GM12891 (cell line): ENCODE results near the gene MYO9A.
"Not testable (repeated sequence)": the region's sequence is repeated elsewhere in the genome, so short reads cannot be mapped to it uniquely, and the experiment has no call there.

ENCODE experiments used
- DNase-seq: peaks from one replicate; pipeline ENCODE4 v3.0.0; 2011; ENCODE audit warnings: low spot score; ENCODE audit not compliant: insufficient read length
- FAIRE-seq: peaks from 2 replicates; lab custom pipeline; 2011; peaks lifted over from hg19 to GRCh38; lab: Jason Lieb, UNC
- PAX5 ChIP-seq: IDR thresholded peaks from 2 replicates; pipeline ENCODE4 v1.6.1; 2011; ENCODE audit warnings: low read length, moderate library complexity, mild to moderate bottlenecking; ENCODE audit not compliant: insufficient read depth, severe bottlenecking
- POLR2A ChIP-seq: IDR thresholded peaks from 2 replicates; pipeline ENCODE4 v1.6.1; 2011; ENCODE audit warnings: low read depth, low read length, control low read depth
- POLR2AphosphoS5 ChIP-seq: IDR thresholded peaks from 2 replicates; pipeline ENCODE4 v1.6.1; 2011; ENCODE audit warnings: low read depth, low read length, control low read depth
- POU2F2 ChIP-seq: IDR thresholded peaks from 2 replicates; pipeline ENCODE4 v1.6.1; 2011; ENCODE audit warnings: low read depth, mild to moderate bottlenecking, control low read depth, low read length, moderate library complexity
- SPI1 ChIP-seq: IDR thresholded peaks from 2 replicates; pipeline ENCODE4 v1.6.1; 2011; ENCODE audit warnings: low read depth, low read length, control low read depth
- TAF1 ChIP-seq: IDR thresholded peaks from 2 replicates; pipeline ENCODE4 v1.6.1; 2011; ENCODE audit warnings: low read depth, low read length, control low read depth

The MYO9A gene

DNA sequence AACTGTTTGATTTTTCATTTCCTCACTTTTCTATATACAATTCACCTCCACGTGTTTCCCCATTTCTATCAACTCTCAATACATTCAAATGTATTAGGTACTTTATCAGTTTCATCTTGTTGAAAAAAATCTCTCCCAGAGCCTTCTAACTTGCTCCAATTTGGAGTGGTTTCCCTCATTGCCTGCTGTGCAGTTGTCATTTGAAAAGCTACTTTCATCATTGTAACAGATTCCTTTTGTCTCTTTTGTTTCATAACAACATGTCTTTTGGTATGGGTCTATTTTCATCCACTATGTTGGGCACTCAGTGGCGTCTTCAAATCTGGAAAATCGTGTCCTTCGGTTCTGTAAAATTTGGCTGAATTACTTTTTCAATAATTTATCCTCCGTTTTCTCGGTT lies 232.6 kb downstream of the MYO9A start:
- no peak for DNase-seq
- no peak for FAIRE-seq
- TF ChIP-seq POLR2AphosphoS5 (no peak), PAX5 (no peak), POLR2A (no peak), SPI1 (no peak), TAF1 (no peak), POU2F2 (no peak)

- TF ChIP-seq POLR2AphosphoS5 (no peak), TAF1 (no peak), SPI1 (no peak), PAX5 (no peak), POU2F2 (no peak), POLR2A (no peak)
- DNase-seq (peak; percentile 7), FAIRE-seq (peak; percentile 69)
Observed at GRCh38 chr15:71883447-71883846, 234.5 kb downstream of the MYO9A start.

DNA sequence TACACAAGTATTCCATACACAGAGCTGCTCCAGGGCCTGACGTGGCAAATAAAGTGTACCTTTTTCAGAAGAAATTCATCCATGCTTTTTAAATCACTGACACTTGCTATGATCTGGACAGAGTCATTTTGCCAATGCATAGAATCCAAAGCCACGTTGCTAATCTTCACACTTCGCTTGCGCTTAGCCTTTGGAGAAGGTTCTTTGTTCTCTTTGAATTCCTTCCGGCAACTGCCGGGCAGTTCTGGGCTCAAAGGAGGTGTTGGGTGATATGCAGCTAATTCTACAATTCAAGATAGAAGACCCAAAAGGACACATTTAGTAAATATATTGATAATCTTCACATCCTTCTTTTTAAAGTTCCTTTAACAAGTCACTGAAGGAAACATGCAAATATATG lies 237.7 kb downstream of the MYO9A start:
- DNase-seq (no peak), FAIRE-seq (no peak)
- TF ChIP-seq POU2F2: no peak
- TF ChIP-seq TAF1: no peak
- TF ChIP-seq POLR2A: no peak
- TF ChIP-seq SPI1: no peak
- TF ChIP-seq POLR2AphosphoS5: no peak
- no peak for TF ChIP-seq PAX5

GRCh38 chr15:71874245-71874644 lies 243.7 kb downstream of the MYO9A start:
- TF ChIP-seq PAX5 (no peak), SPI1 (peak; percentile 77)
- FAIRE-seq: peak; percentile 78

DNA sequence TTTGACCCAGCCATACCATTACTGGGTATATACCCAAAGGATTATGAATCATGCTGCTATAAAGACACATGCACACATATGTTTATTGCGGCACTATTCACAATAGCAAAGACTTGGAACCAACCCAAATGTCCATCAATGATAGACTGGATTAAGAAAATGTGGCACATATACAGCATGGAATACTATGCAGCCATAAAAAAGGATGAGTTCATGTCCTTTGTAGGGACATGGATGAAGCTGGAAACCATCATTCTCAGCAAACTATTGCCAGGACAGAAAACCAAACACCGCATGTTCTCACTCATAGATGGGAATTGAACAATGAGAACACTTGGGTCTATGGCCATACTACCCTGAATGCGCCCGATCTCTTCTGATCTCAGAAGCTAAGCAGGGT lies 259.7 kb downstream of the MYO9A start:
- FAIRE-seq: not testable (repeated sequence)

More at GRCh38 chr15:71874245-71874644, 243.7 kb downstream of the MYO9A start:
- DNase-seq: no peak

DNA sequence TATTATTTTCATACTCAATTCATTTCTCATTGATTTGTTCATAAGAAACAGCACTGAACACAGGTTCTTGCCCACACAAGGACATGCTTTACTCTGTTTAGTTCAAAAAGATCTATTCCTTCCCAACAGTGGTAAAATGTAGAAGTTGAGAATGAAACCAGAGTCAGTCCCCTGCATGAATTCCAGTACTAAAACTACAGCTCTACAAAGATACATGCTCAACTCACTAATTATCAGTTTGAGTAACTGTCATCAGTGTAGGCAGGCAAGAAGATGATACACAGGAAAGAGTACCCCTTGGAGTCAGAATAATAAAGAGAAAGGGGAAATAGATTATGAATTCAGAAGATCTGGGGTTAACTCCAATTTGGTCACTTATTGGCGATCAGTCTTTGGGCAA lies 264.4 kb downstream of the MYO9A start:
- DNase-seq: no peak
- no peak for FAIRE-seq
- no peak for TF ChIP-seq POLR2A
- TF ChIP-seq SPI1: peak; percentile 41; the same call in 1 of the 2 replicates
- no peak for TF ChIP-seq POLR2AphosphoS5

More for the DNA sequence above, 259.7 kb downstream of the MYO9A start:
- DNase-seq: not testable (repeated sequence)

DNA sequence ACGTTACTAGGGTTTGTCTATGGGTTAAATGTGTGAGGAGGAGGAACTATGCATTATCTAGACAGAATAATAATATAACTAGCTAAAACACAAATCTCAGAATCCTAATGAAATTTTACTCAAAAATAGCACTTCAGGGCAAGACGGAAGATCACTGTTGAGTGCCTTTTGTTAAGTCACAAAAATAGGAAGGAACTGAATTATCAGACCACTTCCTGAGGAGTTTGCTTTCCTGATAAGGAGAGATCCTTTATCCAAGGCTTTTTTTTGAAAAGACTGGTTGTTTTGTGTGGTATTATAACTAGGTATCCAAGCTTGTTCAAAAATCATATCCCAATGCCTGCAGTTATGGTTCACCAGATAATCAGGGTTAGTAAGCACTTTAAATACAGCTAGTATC lies 273.0 kb downstream of the MYO9A start:
- FAIRE-seq (no peak), DNase-seq (no peak)
- TF ChIP-seq SPI1: no peak
- TF ChIP-seq POU2F2: no peak

- TF ChIP-seq POU2F2: no peak
- TF ChIP-seq TAF1: no peak
- TF ChIP-seq SPI1: no peak
- no peak for TF ChIP-seq POLR2AphosphoS5
- TF ChIP-seq PAX5: no peak
- no peak for TF ChIP-seq POLR2A
- FAIRE-seq: no peak
- DNase-seq: no peak
Observed at GRCh38 chr15:71841563-71841962, 276.4 kb downstream of the MYO9A start.

DNA sequence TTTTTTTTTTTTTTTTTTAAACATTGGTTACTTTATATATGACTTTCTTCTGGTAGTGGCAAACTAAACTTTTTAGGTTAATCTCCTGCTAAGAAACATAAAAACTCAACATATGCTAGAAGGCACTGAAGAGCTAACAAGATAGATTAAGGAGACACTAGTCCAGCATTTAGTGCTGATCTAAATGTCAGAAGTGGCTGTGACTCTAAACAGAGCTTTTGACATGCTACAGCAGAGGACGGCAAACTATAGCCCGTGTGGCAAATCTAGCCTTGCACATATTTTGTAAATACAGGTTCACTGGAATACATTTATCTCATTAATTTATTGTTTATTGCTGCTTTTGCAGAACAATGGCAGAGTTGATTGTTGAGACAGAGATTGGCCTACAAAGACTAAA lies 287.0 kb downstream of the MYO9A start:
- TF ChIP-seq POU2F2: no peak
- TF ChIP-seq PAX5: no peak
- TF ChIP-seq POLR2A: no peak
- no peak for TF ChIP-seq POLR2AphosphoS5
- no peak for TF ChIP-seq SPI1
- no peak for TF ChIP-seq TAF1
- DNase-seq (no peak), FAIRE-seq (no peak)

GRCh38 chr15:71826196-71826595 lies 291.8 kb downstream of the MYO9A start:
- no peak for DNase-seq
- TF ChIP-seq SPI1 (no peak), POLR2A (no peak), POLR2AphosphoS5 (no peak), PAX5 (no peak), TAF1 (no peak), POU2F2 (no peak)
- FAIRE-seq: peak; percentile 40

DNA sequence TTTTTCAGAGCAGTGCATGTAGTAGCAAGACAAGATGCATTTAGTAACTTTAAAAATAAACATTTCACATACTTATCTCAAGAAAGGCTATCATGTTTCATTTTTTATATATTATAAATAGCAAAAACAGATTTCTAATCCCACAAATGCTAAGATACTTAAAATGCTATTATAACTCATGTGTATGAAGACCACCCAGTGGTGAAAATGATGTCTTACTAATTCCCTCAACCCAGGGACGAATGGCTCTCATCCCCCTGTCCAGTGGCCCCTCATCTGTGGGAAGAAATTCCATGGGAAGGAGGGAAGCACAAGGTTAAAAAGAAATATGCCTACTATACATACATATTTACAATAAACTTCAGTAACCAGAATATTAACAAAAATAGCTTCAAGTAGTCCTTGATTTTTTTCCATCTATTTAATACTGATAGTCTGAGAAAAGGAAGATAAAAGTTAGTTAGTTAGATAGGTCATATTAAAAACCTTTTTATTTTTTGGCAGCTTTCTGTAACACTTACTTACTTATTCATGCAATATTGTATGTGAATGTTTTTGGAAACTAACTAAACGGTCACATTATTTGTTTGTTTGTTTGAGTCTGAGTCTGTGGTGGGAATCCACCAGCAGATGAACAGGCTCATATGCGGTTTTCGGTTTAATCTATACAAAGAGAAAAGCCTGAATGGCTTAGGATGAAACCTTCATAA lies 292.8 kb downstream of the MYO9A start:
- DNase-seq (no peak), FAIRE-seq (no peak)
- TF ChIP-seq TAF1: no peak
- TF ChIP-seq POU2F2: no peak
- TF ChIP-seq POLR2A: no peak
- TF ChIP-seq PAX5: no peak
- TF ChIP-seq POLR2AphosphoS5: no peak
- TF ChIP-seq SPI1: no peak
